Measurements from ENCODE around the gene SCNN1B. TPM values are rescaled to one million over a fixed set of nuclear protein-coding genes. Genes with fewer than 3 reads are reported as not detected.

The SCNN1B gene
- total RNA-seq, 3 donors from 2014 or later: 3.0 to 18.0 (median 18.0) TPM

GRCh38 chr16:23316232-23316631 lies 14.1 kb downstream of the SCNN1B start:
- no peak overlapping the region for H3K4me3 ChIP-seq
- no peaks in the 10 kb centered on the region for H3K9me3 ChIP-seq
- TF ChIP-seq CTCF (IDR thresholded peaks at IDR 0.05): no peak
- TF ChIP-seq POLR2AphosphoS5 (IDR thresholded peaks at IDR 0.05): no peak
- no peak for TF ChIP-seq POLR2A (IDR thresholded peaks at IDR 0.05)
- no peak for DNase-seq (ENCODE audit: low spot score in 2 of 2)
- H3K36me3 ChIP-seq: no peaks in the 10 kb centered on the region
- no peak overlapping the region for H3K27ac ChIP-seq
- H3K27me3 ChIP-seq: no peaks in the 10 kb centered on the region
- intact Hi-C loops (cut with DNase I; ENCODE audit: low total_unique reads): loop anchor here (10.0 kb wide), 1 partner anchor 109 kb away; no protein-coding TSS in a partner anchor
- no peaks in the 10 kb centered on the region for H3K4me1 ChIP-seq

GRCh38 chr16:23316634-23317265 lies 14.6 kb downstream of the SCNN1B start:
- TF ChIP-seq CTCF (IDR thresholded peaks at IDR 0.05): no peak
- TF ChIP-seq POLR2AphosphoS5 (IDR thresholded peaks at IDR 0.05): no peak
- no peak for TF ChIP-seq POLR2A (IDR thresholded peaks at IDR 0.05)
- no peaks in the 10 kb centered on the region for H3K9me3 ChIP-seq
- H3K4me3 ChIP-seq: no peak overlapping the region
- no peaks in the 10 kb centered on the region for H3K4me1 ChIP-seq
- peak overlapping the region; percentile 19 to 55 for H3K27ac ChIP-seq
- no peaks in the 10 kb centered on the region for H3K27me3 ChIP-seq
- DNase-seq (ENCODE audit: low spot score in 2 of 2): no peak
- no peaks in the 10 kb centered on the region for H3K36me3 ChIP-seq
- intact Hi-C loops (cut with DNase I; ENCODE audit: low total_unique reads): loop anchor here (10.0 kb wide), 1 partner anchor 108 kb away; no protein-coding TSS in a partner anchor

GRCh38 chr16:23317266-23317661 lies 15.2 kb downstream of the SCNN1B start:
- TF ChIP-seq POLR2AphosphoS5 (IDR thresholded peaks at IDR 0.05) (no peak), POLR2A (IDR thresholded peaks at IDR 0.05) (no peak), CTCF (IDR thresholded peaks at IDR 0.05) (no peak)

GRCh38 chr16:23317751-23318150 lies 15.6 kb downstream of the SCNN1B start:
- TF ChIP-seq POLR2AphosphoS5 (IDR thresholded peaks at IDR 0.05): no peak
- no peak for TF ChIP-seq CTCF (IDR thresholded peaks at IDR 0.05)
- TF ChIP-seq POLR2A (IDR thresholded peaks at IDR 0.05): no peak
- Histone ChIP-seq H3K9me3 (no peaks in the 10 kb centered on the region), H3K27ac (peak overlapping the region; percentile 41 to 55), H3K27me3 (no peaks in the 10 kb centered on the region), H3K4me1 (no peaks in the 10 kb centered on the region), H3K36me3 (no peaks in the 10 kb centered on the region), H3K4me3 (no peak overlapping the region)
- DNase-seq (ENCODE audit: low spot score in 2 of 2): no peak
- intact Hi-C loops (cut with DNase I; ENCODE audit: low total_unique reads): loop anchor here (10.0 kb wide), 1 partner anchor 107 kb away; no protein-coding TSS in a partner anchor

More at GRCh38 chr16:23317266-23317661, 15.2 kb downstream of the SCNN1B start:
- Histone ChIP-seq H3K27me3 (no peaks in the 10 kb centered on the region), H3K9me3 (no peaks in the 10 kb centered on the region), H3K4me1 (no peaks in the 10 kb centered on the region), H3K36me3 (no peaks in the 10 kb centered on the region), H3K27ac (peak overlapping the region; percentile 41 to 55), H3K4me3 (peak overlapping the region in 1 of 3 donors; percentile 20)
- DNase-seq (ENCODE audit: low spot score in 2 of 2): no peak
- intact Hi-C loops (cut with DNase I; ENCODE audit: low total_unique reads): loop anchor here (10.0 kb wide), 1 partner anchor 108 kb away; no protein-coding TSS in a partner anchor

- Histone ChIP-seq H3K4me3 (no peak overlapping the region), H3K9me3 (no peaks in the 10 kb centered on the region), H3K27me3 (no peaks in the 10 kb centered on the region), H3K36me3 (no peaks in the 10 kb centered on the region), H3K4me1 (no peaks in the 10 kb centered on the region), H3K27ac (no peak overlapping the region)
- no peak for TF ChIP-seq POLR2A (IDR thresholded peaks at IDR 0.05)
- TF ChIP-seq POLR2AphosphoS5 (IDR thresholded peaks at IDR 0.05): no peak
- TF ChIP-seq CTCF (IDR thresholded peaks at IDR 0.05): no peak
- no peak for DNase-seq (ENCODE audit: low spot score in 2 of 2)
- intact Hi-C loops (cut with DNase I; ENCODE audit: low total_unique reads): loop anchor here (10.0 kb wide), 1 partner anchor 106 kb away; no protein-coding TSS in a partner anchor
Observed at GRCh38 chr16:23318639-23319038, 16.5 kb downstream of the SCNN1B start.

Data from breast epithelium (tissue), 4 donors.